K562 (cell line): ENCODE measurements around the gene R3HDM1. TPM values are rescaled to one million over a fixed set of nuclear protein-coding genes. Genes with fewer than 3 reads are reported as not detected.
A peak's percentile ranks its signal among the peaks of the same experiment; 100 is the strongest.

Source experiments
- ARID3A ChIP-seq: IDR thresholded peaks from 2 replicates; pipeline ENCODE4 v1.6.1; 2012; ENCODE audit warnings: low read depth, low read length, improper control_type of control experiment, borderline replicate concordance
- ASH1L ChIP-seq: fragments of 450-650 bp; IDR thresholded peaks from 2 replicates; pipeline ENCODE4 v1.6.1; 2018; ENCODE audit warnings: borderline replicate concordance, mild to moderate bottlenecking, low read depth; ENCODE audit not compliant: partially characterized antibody
- FOS ChIP-seq: IDR thresholded peaks from 3 replicates; pipeline ENCODE4 v1.6.1; 2011; ENCODE audit not compliant: insufficient read length; ENCODE audit errors: extremely low read depth
- FOXP4 ChIP-seq: sonication (generic); formaldehyde crosslinking; IDR thresholded peaks from 2 replicates; pipeline ENCODE4 v1.8.0; 2022; ENCODE audit warnings: mild to moderate bottlenecking, missing genetic modification reagents, borderline replicate concordance
- HNRNPH1 ChIP-seq: fragments of 200-400 bp; formaldehyde crosslinking; optimal IDR thresholded peaks from 2 replicates; pipeline ENCODE3; 2017; ENCODE audit warnings: low read depth, mild to moderate bottlenecking, low read length, moderate library complexity
- NONO ChIP-seq, 2 experiments: fragments of 200-400 bp in 1 of 2; fragments of 450-650 bp in 1 of 2; formaldehyde crosslinking in 1 of 2; IDR thresholded peaks; 2 replicates each; pipeline ENCODE4 v1.6.1; 2017; ENCODE audit warnings: low read depth in 2 of 2, mild to moderate bottlenecking in 2 of 2, moderate library complexity in 2 of 2, low read length in 1 of 2
- PCBP2 ChIP-seq: fragments of 200-400 bp; formaldehyde crosslinking; IDR thresholded peaks from 2 replicates; pipeline ENCODE4 v1.6.1; 2018; ENCODE audit warnings: low read length, low read depth, mild to moderate bottlenecking, moderate library complexity; ENCODE audit not compliant: poor library complexity, severe bottlenecking
- PHF21A ChIP-seq: fragments of 450-650 bp; IDR thresholded peaks from 2 replicates; pipeline ENCODE4 v1.6.1; 2017; ENCODE audit warnings: low read depth, borderline replicate concordance
- PHF8 ChIP-seq: fragments of 200-600 bp; sonication (generic); IDR thresholded peaks from 2 replicates; pipeline ENCODE4 v1.6.1; 2012; ENCODE audit warnings: mixed run types, mild to moderate bottlenecking, inconsistent platforms, low read length, moderate library complexity, borderline replicate concordance
- SIX5 ChIP-seq, 2 experiments: IDR thresholded peaks; 2 replicates each; pipeline ENCODE4 v1.6.1; 2011; ENCODE audit warnings: low read length in 2 of 2, borderline replicate concordance in 1 of 2, low read depth in 1 of 2, mild to moderate bottlenecking in 1 of 2, moderate library complexity in 1 of 2; ENCODE audit not compliant: insufficient read depth in 1 of 2
- SMARCC2 ChIP-seq: fragments of 450-650 bp; IDR thresholded peaks from 2 replicates; pipeline ENCODE4 v1.6.1; 2017; ENCODE audit warnings: antibody characterized with exemption, moderate library complexity, mild to moderate bottlenecking, low read depth
- TFE3 ChIP-seq: fragments of 450-650 bp; formaldehyde crosslinking; IDR thresholded peaks from 2 replicates; pipeline ENCODE4 v1.4.0; 2020; ENCODE audit warnings: mild to moderate bottlenecking, mixed read lengths
- U2AF1 ChIP-seq: fragments of 200-400 bp; formaldehyde crosslinking; optimal IDR thresholded peaks from 2 replicates; pipeline ENCODE3; 2017; ENCODE audit warnings: mild to moderate bottlenecking, low read depth, low read length, moderate library complexity
- YBX1 ChIP-seq: fragments of 450-650 bp; IDR thresholded peaks from 2 replicates; pipeline ENCODE4 v1.7.1; 2016; ENCODE audit warnings: mild to moderate bottlenecking
- ZNF518B ChIP-seq: fragments of 250-450 bp; sonication (Bioruptor Pico); IDR thresholded peaks from 2 replicates; pipeline ENCODE4 v1.5.0; 2021; ENCODE audit warnings: mild to moderate bottlenecking, moderate library complexity
- ZNF830 ChIP-seq: fragments of 250-450 bp; sonication (Bioruptor Pico); IDR thresholded peaks from 2 replicates; pipeline ENCODE4 v1.5.0; 2021; ENCODE audit warnings: mild to moderate bottlenecking
- polyA plus RNA-seq, 8 experiments: library from polyadenylated mRNA; depleted of rRNA in 4 of 8; stranded (reverse) in 5 of 8; unstranded in 3 of 8; fragments of >200 nt; fragmentation: Nextera tagmentation in 2 of 8; fragmentation: Illumina TruSeq in 1 of 8; extraction: Ambion mirVana in 2 of 8; extraction: Trizol in 1 of 8; gene quantifications; 2 replicates each; pipeline versions ENCODE4 v1.2.1 to v1.2.3, GENCODE V29; 2011 to 2014; ENCODE audit warnings: inconsistent platforms in 1 of 8, missing spikeins in 1 of 8
- total RNA-seq, 7 experiments: library from RNA; depleted of rRNA in 6 of 7; stranded (reverse); fragments of >200 nt in 6 of 7; fragmentation: Illumina TruSeq in 2 of 7; extraction: Trizol in 2 of 7; gene quantifications; 2 replicates each; pipeline versions ENCODE4 v1.2.1 to v1.2.3, GENCODE V29; 2011 to 2021; ENCODE audit warnings: low replicate concordance in 1 of 7

The R3HDM1 gene
- total and polyA plus RNA-seq, 9 of the 15 experiments (the other 6 are each of a cell fraction or from before 2014, with no cell fraction given) = 12.4 to 89.4 (median 31.0) TPM

GRCh38 chr2:135530313-135531230, 712 bp upstream of the R3HDM1 start, which contains the start of gene ZRANB3 (continued):
- no peak for TF ChIP-seq FOXP4
- TF ChIP-seq PHF8 = peak; percentile 63; the same call in 1 of the 2 replicates
- no peak for TF ChIP-seq YBX1
- no peak for TF ChIP-seq ASH1L
- no peak for TF ChIP-seq ZNF830
- no peak for TF ChIP-seq PHF21A
- no peak for TF ChIP-seq TFE3 (CRISPR knock-in tag)
- TF ChIP-seq FOS = no peak
- TF ChIP-seq SIX5 (IDR thresholded peaks at IDR 0.05; ENCODE audit: borderline replicate concordance in 1 of 2, insufficient read depth in 1 of 2, low read depth in 1 of 2, low read length in 2 of 2) = peak; percentile 81 to 86
- no peak for TF ChIP-seq U2AF1
- no peak for TF ChIP-seq PCBP2
- no peak for TF ChIP-seq SMARCC2
- no peak for TF ChIP-seq HNRNPH1
- no peak for TF ChIP-seq NONO (IDR thresholded peaks at IDR 0.05; ENCODE audit: low read depth in 2 of 2, low read length in 1 of 2)
- no peak for TF ChIP-seq ZNF518B (CRISPR knock-in tag)
- no peak for TF ChIP-seq ARID3A
